GM18519 (cell line): ENCODE data around the gene CCDC57.

Source experiments
- ATAC-seq: cut with Tn5 transposase; IDR thresholded peaks from one replicate; pipeline ENCODE4 v1.9.1; 2021; ENCODE audit warnings: mild to moderate bottlenecking, moderate library complexity; ENCODE audit not compliant: unreplicated experiment, low FRiP score

The CCDC57 gene

GRCh38 chr17:82236142-82236971, 23.7 kb upstream of the CCDC57 start:
- no peak for ATAC-seq

DNA sequence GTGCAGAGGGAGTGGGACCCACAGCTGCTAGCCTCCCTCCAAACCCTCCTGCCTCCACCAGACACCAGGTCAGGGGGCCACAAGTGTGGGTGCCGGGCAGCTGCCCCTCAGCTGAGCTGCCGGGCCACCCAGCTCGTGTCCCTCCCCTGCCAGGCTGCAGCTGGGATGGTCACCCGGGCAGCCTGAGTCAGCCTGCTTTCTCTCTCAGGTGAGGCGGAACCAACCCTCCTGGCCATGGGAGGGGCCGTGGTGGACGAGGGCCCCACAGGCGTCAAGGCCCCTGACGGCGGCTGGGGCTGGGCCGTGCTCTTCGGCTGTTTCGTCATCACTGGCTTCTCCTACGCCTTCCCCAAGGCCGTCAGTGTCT, 23.1 kb upstream of the CCDC57 start:
- no peak for ATAC-seq

- ATAC-seq: no peak
Measured at GRCh38 chr17:82235056-82235774, 22.6 kb upstream of the CCDC57 start.

GRCh38 chr17:82234211-82235055, 21.8 kb upstream of the CCDC57 start:
- ATAC-seq: no peak

GRCh38 chr17:82232876-82233785, 20.5 kb upstream of the CCDC57 start:
- ATAC-seq: no peak

- ATAC-seq: no peak
Measured at GRCh38 chr17:82232322-82232820, 19.7 kb upstream of the CCDC57 start.

DNA sequence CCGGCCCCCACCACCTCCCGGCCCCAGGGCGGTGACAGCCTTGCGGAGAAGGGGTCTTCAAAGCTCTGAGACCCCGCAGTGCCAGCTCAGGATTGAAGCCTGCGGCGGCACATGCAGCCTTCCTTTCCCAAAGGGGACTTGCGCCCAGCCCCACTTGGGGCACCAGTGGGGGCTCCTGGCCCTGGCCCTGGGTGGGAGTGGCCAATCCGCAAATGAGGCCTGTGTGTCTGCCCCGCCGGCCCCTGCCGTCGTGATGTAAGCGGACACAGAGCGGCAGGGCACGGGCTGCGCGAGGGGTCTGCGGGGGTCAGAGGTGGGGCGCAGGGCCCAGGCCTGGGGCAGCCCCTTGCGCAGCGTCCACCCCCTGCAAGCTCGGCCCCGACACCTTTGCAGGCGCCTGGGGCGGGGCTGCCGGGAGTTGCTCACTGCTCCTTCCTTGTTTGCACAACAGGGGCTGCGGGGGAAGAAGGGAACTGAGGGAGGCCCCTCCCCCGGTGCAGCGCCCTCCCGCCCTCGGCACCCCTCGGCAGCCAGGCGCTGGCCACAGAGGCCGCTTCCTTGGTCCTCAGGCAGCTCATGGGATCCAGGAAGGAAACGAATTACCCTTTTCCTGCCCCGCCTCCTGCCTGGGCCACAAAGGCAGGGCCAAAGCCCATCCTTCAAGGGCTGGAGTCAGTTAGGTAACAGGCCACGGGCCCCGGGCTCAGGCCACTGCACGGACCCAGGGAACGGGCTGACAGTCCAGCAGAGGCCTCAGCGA, 19.1 kb upstream of the CCDC57 start:
- ATAC-seq: no peak

DNA sequence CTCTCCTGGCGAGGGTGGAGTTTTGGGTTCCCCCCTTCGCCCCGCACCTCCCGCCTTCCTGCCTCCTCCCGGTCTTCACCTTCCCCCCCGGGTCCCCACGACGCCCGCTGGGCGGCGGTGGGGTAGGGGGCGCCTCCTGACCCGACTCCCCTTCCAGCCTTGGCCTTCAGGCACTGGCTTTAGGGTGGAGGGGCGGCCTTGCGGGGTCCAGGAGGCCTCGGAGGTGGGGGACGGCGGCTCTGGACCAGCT, 18.6 kb upstream of the CCDC57 start:
- no peak for ATAC-seq

- no peak for ATAC-seq
Measured at GRCh38 chr17:82230609-82231311, 18.1 kb upstream of the CCDC57 start.

DNA sequence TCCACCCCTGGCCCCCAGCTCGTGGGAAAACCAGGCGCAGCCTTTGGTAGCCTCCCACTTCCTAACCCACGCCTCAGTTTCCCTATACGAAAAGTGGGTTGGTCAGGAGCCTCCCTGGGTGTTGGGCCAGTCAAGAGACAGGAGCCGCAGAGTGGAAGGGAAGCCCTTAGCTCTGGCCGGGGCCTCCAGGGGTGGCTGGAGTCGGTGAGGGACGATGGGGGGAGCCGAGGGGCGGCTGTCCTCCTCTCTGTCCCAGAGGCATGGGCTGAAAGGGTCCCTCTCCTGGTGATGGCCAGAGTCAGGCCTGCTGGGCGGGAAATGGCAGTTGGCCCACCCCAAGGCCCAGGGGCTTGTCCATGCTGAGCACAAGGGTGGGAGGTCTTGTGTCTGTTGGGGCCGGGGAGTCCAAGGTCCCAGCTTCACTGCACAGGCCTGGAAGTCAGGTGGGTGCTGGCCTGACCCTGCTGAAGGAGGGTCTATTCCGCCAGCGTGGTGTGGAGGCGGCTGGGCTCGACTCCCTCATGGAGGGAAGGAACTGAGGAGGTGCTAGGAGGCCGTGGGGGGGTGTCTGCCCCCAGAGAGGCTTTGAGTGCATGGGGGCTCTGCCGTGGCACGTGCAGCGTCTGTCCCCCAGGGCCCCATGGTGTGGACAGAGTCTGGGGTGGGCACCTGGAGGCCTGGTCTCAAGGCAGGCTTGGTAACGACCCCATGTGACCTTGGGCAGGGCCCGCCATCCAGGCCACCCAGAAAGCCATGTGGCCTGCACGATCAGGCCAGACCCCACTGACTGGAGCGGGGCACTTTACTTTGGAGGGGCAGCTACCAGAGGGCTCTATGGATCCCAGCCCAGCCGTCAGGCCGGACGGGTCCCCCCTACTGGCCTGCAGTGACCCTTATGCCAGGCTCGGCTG, 17.3 kb upstream of the CCDC57 start:
- ATAC-seq: no peak

- peak; percentile 29 for ATAC-seq
Measured at GRCh38 chr17:82228842-82229697, 16.4 kb upstream of the CCDC57 start, which contains the start of gene SLC16A3. Gene SLC16A3, plus strand, starts transcription at chr17:82229042. Its CDS starts 6,967 bp downstream, at chr17:82236009.

GRCh38 chr17:82228278-82228841, 15.7 kb upstream of the CCDC57 start:
- ATAC-seq: no peak

- ATAC-seq: no peak
Measured at GRCh38 chr17:82227629-82228277, 15.1 kb upstream of the CCDC57 start.

DNA sequence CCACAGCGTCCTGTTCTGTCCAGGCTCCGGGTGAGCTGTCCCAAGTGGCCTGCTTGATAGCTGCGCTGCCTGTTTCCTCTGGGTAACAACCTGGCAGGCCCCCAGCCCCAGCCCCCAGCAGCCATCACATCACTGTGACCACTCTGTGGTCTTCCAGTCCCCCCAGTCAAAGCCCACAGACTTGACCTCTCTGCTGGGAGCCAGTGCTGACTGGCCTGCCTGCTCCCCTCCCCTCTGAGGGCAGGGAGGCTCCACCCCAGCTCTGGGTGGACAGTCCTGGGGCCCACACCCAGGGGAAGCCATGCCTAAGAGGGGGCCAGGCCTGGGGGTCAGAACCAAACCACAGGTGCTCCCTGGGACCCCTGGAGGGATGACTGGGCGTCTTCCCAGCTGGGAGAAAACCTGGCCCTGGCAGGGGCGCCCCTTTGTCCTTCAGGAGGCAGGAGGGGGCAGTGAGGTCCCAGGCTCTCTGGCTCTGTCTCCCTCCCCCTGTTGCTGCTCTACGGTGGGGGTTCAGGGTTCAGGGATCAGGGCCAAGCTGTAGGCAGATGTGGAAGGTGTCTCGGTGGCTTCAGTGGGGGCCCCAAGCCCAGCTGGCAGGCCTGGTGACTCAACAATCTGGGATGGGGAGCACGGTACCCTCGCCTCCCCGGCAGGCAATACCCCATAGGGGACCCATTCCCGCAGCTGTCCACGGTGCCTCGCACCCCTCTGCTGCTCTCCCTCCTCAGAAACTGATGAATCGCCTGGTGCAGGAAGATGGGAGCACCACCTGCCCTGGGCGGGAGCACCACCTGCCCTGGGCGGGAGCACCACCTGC, 14.4 kb upstream of the CCDC57 start:
- ATAC-seq: no peak

- ATAC-seq: no peak
Measured at GRCh38 chr17:82226146-82226808, 13.6 kb upstream of the CCDC57 start.
